GM18870 (cell line): ENCODE results near the gene PGAP2.
"Not testable (repeated sequence)": the region's sequence is repeated elsewhere in the genome, so short reads cannot be mapped to it uniquely, and the experiment has no call there.

ENCODE experiments used
- ATAC-seq: cut with Tn5 transposase; IDR thresholded peaks from one replicate; pipeline ENCODE4 v1.9.1; 2021; ENCODE audit warnings: moderate library complexity; ENCODE audit not compliant: unreplicated experiment

Gene PGAP2

GRCh38 chr11:3854977-3855807 is 46.8 kb downstream of the PGAP2 start, which contains the start of gene STIM1:
Gene STIM1 (plus strand): TSS chr11:3855664. CDS start chr11:3856271, 607 bp downstream.
- ATAC-seq, result peak; percentile 64

GRCh38 chr11:3855808-3856491 is 47.6 kb downstream of the PGAP2 start:
- no peak for ATAC-seq

- no peak for ATAC-seq
Observed at GRCh38 chr11:3856856-3857553, 48.6 kb downstream of the PGAP2 start.

GRCh38 chr11:3857628-3858027 is 49.3 kb downstream of the PGAP2 start:
- no peak for ATAC-seq

- peak; percentile 28 for ATAC-seq
Observed at GRCh38 chr11:3859373-3859881, 51.1 kb downstream of the PGAP2 start.

- no peak for ATAC-seq
Observed at GRCh38 chr11:3860375-3860774, 52.0 kb downstream of the PGAP2 start.

GRCh38 chr11:3860898-3861393 is 52.6 kb downstream of the PGAP2 start:
- ATAC-seq, result not testable (repeated sequence)

GRCh38 chr11:3861683-3862082 is 53.3 kb downstream of the PGAP2 start:
- no peak for ATAC-seq

- ATAC-seq, result no peak
Observed at GRCh38 chr11:3865388-3866193, 57.2 kb downstream of the PGAP2 start.

- ATAC-seq, result no peak
Observed at GRCh38 chr11:3866206-3866605, 57.8 kb downstream of the PGAP2 start.

GRCh38 chr11:3866836-3867208 is 58.5 kb downstream of the PGAP2 start:
- no peak for ATAC-seq

GRCh38 chr11:3867209-3868091 is 59.1 kb downstream of the PGAP2 start:
- ATAC-seq, result peak; percentile 41

GRCh38 chr11:3873712-3874349 is 65.5 kb downstream of the PGAP2 start:
- no peak for ATAC-seq
